Fibroblast of mammary gland (primary cell): ENCODE measurements around the gene CDC25C.

Experiments
- DNase-seq: peaks from one replicate; pipeline ENCODE4 v3.0.0-alpha.2; 2010; ENCODE audit warnings: low read depth
- H3K4me3 ChIP-seq: 2 replicates; pipeline ENCODE4 v1.5.1; 2011; ENCODE audit warnings: low read depth, mild to moderate bottlenecking, low read length, moderate library complexity; ENCODE audit not compliant: control insufficient read depth
- CTCF ChIP-seq: conservative IDR thresholded peaks from 2 replicates; pipeline ENCODE4 v1.5.1; 2011; ENCODE audit warnings: low read depth, low read length, inconsistent platforms; ENCODE audit not compliant: control insufficient read depth, insufficient read depth

The CDC25C gene

DNA sequence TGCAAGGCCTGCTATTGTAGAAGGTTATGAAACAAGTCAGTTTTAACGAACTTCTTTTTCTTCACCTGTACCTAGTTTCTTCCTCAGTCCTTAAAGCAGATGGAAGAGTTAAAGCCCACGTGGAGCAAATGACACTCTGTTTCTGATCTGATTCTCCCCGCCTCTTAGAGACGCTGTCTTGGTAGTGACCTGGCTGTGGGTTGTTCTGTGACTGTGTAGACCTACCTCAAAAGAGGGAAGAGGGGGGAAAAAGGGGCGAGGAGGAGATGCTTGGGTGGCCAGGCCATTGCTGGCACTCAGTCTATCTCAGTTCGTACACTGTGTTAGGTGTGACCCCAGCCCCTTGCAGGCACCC lies 57.8 kb downstream of the CDC25C start:
- no peak for DNase-seq
- no peak overlapping the region for H3K4me3 ChIP-seq
- no peak for TF ChIP-seq CTCF

- TF ChIP-seq CTCF: no peak
- no peak for DNase-seq
- no peak overlapping the region for H3K4me3 ChIP-seq
These were observed 58.9 kb downstream of the CDC25C start for GRCh38 chr5:138272681-138273080.

DNA sequence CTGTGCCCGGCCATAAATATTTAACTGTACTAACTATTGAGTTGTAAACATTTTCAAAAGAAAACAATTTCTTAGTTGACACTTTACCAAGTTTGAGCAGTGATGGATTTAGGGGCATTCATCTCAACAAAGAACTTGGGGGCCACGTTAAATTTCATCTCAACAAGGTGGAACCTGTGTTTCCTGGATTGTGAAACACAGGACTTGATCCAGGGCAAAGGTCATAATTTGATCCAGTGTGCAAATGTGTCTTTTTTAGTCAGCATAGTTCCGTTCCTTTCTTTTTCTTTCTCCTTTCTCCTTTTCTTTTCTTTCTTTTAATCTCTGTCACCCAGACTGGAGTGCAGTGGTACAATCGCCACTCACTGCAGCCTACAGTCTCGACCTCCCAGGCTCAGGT lies 60.3 kb downstream of the CDC25C start:
- DNase-seq: no peak
- H3K4me3 ChIP-seq: no peak overlapping the region
- TF ChIP-seq CTCF: no peak

DNA sequence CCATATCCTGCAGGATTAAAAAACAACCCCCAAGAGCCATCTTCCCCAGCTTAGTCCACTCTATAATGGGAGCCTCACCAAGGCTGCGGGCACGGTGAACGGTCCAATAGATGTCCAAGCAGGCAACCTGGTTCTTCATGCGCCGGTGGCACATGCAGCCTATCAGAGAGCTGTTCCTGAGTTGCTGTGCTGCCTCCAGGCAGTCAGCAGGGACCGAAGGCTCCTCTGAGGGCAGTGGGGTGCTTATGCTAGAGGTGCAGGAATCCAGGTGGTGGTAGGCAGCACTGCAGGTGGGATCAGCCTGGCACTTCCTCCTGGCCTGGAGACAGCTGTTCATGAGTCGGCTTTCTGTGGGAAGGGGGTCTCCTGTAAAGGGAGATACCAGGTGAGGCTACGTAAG lies 67.4 kb downstream of the CDC25C start:
- no peak for TF ChIP-seq CTCF
- DNase-seq: no peak
- H3K4me3 ChIP-seq: no peak overlapping the region

DNA sequence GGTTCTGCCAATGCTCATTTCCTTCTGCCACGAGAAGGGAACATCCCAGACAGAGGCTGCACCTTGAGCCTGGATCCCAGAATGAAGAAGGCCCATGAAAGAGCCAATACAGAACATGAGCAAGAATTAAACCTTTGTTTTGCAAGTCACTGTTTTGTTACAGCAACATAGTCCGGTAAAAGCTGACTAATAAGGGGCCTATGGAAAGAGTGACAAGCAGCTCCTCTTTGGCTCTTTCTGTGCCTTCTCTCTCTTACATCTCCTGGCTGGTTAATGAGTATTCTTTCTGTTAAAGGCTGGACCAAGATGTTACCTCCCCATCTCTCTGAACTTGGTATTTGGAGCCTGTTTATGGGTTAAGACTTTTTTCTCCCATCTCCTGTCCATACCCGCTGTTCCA lies 68.0 kb downstream of the CDC25C start:
- no peak for TF ChIP-seq CTCF
- H3K4me3 ChIP-seq: no peak overlapping the region
- no peak for DNase-seq

DNA sequence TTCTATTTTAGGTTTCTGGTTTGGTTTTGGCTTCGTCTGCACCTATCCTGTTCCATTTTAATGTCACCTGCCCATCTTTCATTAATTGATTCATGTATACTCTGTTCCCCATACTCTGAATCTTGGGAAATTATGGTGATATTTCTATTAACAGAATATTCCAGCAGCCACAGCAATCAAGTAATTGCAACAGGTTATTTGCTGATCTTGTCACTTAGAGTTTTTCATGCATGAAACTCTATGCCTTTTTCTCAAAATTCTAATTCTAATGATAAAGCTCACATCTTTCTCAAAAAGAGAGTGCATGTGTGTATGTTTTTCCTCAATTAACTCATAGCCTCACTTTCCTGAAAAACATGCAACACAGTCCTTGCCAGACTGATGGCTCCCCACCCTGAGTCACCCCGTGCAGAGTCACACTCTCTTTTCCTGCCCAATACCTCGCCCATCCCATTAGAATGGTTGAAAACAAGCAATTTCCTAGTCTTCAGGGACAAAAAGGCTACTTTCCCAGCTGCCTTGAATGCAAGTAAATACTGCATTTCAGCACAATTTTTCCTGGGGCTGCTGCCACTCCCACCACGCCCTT lies 72.8 kb downstream of the CDC25C start:
- no peak for DNase-seq
- H3K4me3 ChIP-seq: no peak overlapping the region
- no peak for TF ChIP-seq CTCF

- DNase-seq: no peak
- no peak for TF ChIP-seq CTCF
These were observed 74.0 kb downstream of the CDC25C start for GRCh38 chr5:138257583-138257982.

More at GRCh38 chr5:138257583-138257982, 74.0 kb downstream of the CDC25C start:
- H3K4me3 ChIP-seq: no peak overlapping the region
